Measurements from ENCODE around the gene DTX1. TPM values are rescaled to one million over a fixed set of nuclear protein-coding genes. Genes with fewer than 3 reads are reported as not detected.

The DTX1 gene
- total and polyA plus RNA-seq, 4 donors: 1.3 to 4.9 (median 2.2) TPM

- no peak overlapping the region for H3K9ac ChIP-seq (ENCODE audit: insufficient read depth in 1 of 2, low read length in 2 of 2)
- H3K36me3 ChIP-seq (ENCODE audit: control insufficient read depth in 4 of 4, insufficient read depth in 4 of 4, low read length in 4 of 4): no peaks in the 10 kb centered on the region
- H3K4me3 ChIP-seq: no peak overlapping the region
- H3K9me3 ChIP-seq (ENCODE audit: control insufficient read depth in 4 of 4, insufficient read depth in 3 of 4, low read length in 3 of 4): no peaks in the 10 kb centered on the region
- no peak for TF ChIP-seq CTCF (IDR thresholded peaks at IDR 0.05; ENCODE audit: control extremely low read depth, extremely low read depth)
- H3K4me1 ChIP-seq (ENCODE audit: control insufficient read depth in 5 of 5, insufficient read depth in 5 of 5, low read length in 5 of 5): peaks cover 0 to 7% (median 0%) of the 10 kb centered on the region in 5 donors
- no peak for DNase-seq
- no peak overlapping the region for H3K27ac ChIP-seq (ENCODE audit: low read depth in 1 of 2, low read length in 1 of 2)
- H3K27me3 ChIP-seq (ENCODE audit: control insufficient read depth in 3 of 3, insufficient read depth in 3 of 3, low read length in 2 of 3): peaks cover 0 to 5% (median 0%) of the 10 kb centered on the region in 3 donors
- no peak for ATAC-seq (ENCODE audit: insufficient read depth, low FRiP score)
- 71 to 76% methylated on average over 5 of the region's 5 CpGs for WGBS, 2 donors
Measured at GRCh38 chr12:113069149-113069548, 12.6 kb downstream of the DTX1 start.

DNA sequence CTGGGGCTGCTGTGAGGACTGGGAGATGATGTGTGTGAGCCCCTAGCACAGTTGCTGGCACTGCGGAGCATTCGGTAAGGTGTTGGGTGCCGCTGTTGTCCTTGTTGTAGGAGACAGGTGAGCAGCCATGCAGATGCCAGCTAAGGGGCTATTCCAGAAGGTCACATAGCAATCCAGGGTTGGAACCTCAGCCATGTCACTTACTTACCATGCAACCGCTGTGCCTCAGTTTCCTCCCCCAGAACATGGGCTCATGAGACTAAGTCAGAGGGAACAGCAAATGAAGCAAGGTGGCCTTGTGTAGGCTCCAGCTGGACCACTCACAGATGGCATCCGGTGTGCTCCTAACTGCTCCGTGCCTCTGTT is 13.2 kb downstream of the DTX1 start:
- WGBS, 2 donors: 87 to 90% methylated on average over 6 of the region's 6 CpGs
- peaks cover 0 to 7% (median 0%) of the 10 kb centered on the region in 5 donors for H3K4me1 ChIP-seq (ENCODE audit: control insufficient read depth in 5 of 5, insufficient read depth in 5 of 5, low read length in 5 of 5)
- H3K9ac ChIP-seq (ENCODE audit: insufficient read depth in 1 of 2, low read length in 2 of 2): no peak overlapping the region
- H3K27me3 ChIP-seq (ENCODE audit: control insufficient read depth in 3 of 3, insufficient read depth in 3 of 3, low read length in 2 of 3): peaks cover 0 to under 1% (median 0%) of the 10 kb centered on the region in 3 donors
- no peak overlapping the region for H3K4me3 ChIP-seq
- H3K9me3 ChIP-seq (ENCODE audit: control insufficient read depth in 4 of 4, insufficient read depth in 3 of 4, low read length in 3 of 4): no peaks in the 10 kb centered on the region
- H3K27ac ChIP-seq (ENCODE audit: low read depth in 1 of 2, low read length in 1 of 2): no peak overlapping the region
- no peaks in the 10 kb centered on the region for H3K36me3 ChIP-seq (ENCODE audit: control insufficient read depth in 4 of 4, insufficient read depth in 4 of 4, low read length in 4 of 4)
- DNase-seq (no peak), ATAC-seq (ENCODE audit: insufficient read depth, low FRiP score) (no peak)
- TF ChIP-seq CTCF (IDR thresholded peaks at IDR 0.05; ENCODE audit: control extremely low read depth, extremely low read depth): no peak

DNA sequence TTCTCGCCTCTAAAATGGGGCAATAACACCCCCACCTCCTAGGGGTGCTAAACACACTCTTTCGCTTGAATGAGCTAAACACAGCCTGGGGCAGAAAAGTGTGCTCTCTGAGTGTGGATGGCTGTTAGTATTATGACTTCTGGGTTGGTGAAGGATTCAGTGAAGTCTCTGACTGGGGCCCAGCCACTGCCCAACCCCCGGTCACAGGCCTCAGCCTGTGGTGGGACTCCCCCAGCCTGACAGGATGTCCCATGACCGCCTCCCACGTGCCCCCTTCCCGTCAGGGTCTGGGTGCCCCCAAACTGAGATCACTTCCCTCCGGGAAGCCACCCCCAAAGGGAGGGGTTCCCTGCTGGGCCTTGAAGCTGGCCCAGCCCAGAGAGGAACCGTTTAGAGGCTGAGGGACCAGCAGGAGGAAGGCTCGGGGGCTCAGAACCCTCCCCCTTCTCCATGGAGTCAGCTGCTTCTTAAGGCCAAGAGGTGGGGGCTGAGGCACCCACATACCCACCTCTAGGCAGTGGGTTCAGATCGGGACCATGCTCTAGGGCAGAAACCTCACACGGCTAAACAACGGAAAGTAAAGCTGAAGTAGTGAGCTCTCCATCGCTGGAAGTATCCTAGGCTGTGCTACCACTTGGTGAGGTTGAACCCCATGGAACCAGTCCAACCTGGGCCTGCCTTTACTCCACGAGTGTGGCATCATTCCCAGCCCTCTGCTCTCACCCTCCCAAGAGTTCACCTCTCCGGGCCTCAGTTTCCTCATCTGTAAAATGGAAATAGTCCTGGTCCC is 13.8 kb downstream of the DTX1 start:
- DNase-seq (no peak), ATAC-seq (ENCODE audit: insufficient read depth, low FRiP score) (no peak)
- no peaks in the 10 kb centered on the region for H3K36me3 ChIP-seq (ENCODE audit: control insufficient read depth in 4 of 4, insufficient read depth in 4 of 4, low read length in 4 of 4)
- peaks cover 0 to 7% (median 0%) of the 10 kb centered on the region in 5 donors for H3K4me1 ChIP-seq (ENCODE audit: control insufficient read depth in 5 of 5, insufficient read depth in 5 of 5, low read length in 5 of 5)
- 51 to 53% methylated on average over 15 of the region's 15 CpGs for WGBS, 2 donors
- H3K9ac ChIP-seq (ENCODE audit: insufficient read depth in 1 of 2, low read length in 2 of 2): no peak overlapping the region
- peaks cover 0 to 2% (median under 1%) of the 10 kb centered on the region in 3 donors for H3K27me3 ChIP-seq (ENCODE audit: control insufficient read depth in 3 of 3, insufficient read depth in 3 of 3, low read length in 2 of 3)
- no peak for TF ChIP-seq CTCF (IDR thresholded peaks at IDR 0.05; ENCODE audit: control extremely low read depth, extremely low read depth)
- H3K27ac ChIP-seq (ENCODE audit: low read depth in 1 of 2, low read length in 1 of 2): no peak overlapping the region
- no peaks in the 10 kb centered on the region for H3K9me3 ChIP-seq (ENCODE audit: control insufficient read depth in 4 of 4, insufficient read depth in 3 of 4, low read length in 3 of 4)
- no peak overlapping the region for H3K4me3 ChIP-seq

Measured in lung (tissue), 12 donors.